Activated CD8-positive, alpha-beta memory T cell treated with anti-CD3 and anti-CD28 coated beads, Interleukin-2, amount 50 U/mL, for 24 hours (primary cell): ENCODE results near the gene IGDCC3.

Experiments used
- DNase-seq: peaks from one replicate; pipeline ENCODE4 v3.0.0-alpha.2; 2020; ENCODE audit errors: extremely low read depth

Gene IGDCC3

GRCh38 chr15:65388306-65389080, 10.7 kb upstream of the IGDCC3 start:
- no peak for DNase-seq

GRCh38 chr15:65386886-65387285, 9.1 kb upstream of the IGDCC3 start:
- no peak for DNase-seq

GRCh38 chr15:65386376-65386775, 8.6 kb upstream of the IGDCC3 start:
- no peak for DNase-seq

- DNase-seq = no peak
These were observed 8.1 kb upstream of the IGDCC3 start for GRCh38 chr15:65385870-65386258.

DNA sequence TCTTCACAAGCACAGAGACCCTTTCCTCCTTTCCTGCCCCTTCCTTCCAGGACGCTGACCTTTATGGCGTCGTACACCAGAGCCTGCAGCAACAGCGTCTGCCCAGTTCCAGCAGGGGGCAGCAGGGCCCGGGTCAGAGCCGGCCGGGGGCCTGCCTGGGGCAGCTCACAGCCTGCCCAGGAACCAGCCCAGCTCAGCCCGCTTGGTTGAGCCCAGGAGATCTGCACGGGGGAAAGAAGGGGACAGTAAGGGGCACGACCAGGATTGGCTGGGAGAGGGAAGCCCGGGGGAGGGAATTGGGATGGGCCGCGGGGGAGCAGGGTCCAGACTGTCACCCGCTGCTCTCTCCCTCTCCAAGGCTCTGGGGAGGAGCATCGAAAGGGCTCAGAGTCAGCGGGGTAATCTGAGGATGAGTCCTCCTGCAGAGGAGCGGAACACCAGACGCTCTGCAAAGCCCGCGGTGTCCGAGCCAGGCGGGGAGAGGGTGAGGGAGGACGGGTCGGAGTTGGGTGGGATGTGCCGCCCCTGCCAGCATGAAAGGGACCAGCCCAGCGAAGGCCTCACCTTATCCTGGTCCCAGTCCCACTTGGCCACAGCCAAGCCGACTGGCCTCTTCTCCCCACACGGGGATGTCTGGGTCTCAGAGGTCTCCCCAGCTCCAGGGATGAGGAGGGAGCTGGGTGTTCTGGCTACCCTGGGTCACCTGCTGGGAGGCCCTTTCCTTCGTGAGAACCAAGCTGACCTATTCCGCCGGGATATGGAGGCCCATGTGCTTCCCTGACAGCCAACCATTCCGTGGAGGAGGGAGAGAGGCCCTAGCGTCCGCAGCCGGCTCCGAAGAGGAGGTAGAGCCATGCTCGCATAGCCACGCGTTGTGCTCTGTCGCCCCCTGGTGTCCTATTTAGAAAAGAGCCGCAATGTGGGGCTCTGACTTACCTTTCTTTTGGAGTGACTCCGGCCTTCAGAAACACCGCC, 7.4 kb upstream of the IGDCC3 start:
- DNase-seq = peak; percentile 67

DNA sequence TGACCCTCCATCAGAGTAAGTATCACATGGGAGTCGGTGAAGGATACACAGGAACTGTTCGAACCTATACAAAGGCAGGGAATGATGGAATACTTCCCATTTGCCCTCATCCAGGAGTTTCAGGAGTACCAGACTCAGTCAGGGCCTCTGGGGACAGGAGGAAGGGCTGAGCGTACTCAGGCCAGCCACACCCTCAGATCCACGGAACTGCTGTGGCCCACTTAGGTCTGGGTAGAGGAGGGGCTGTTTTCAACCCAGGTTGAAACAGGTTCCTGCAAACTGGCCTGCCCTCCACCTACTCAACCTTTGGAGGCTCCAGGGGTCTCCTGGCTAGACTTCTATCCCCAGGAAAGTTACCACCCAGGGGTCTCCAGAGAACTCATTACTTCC, 6.7 kb upstream of the IGDCC3 start:
- DNase-seq = no peak

GRCh38 chr15:65383991-65384390, 6.2 kb upstream of the IGDCC3 start:
- DNase-seq = no peak

DNA sequence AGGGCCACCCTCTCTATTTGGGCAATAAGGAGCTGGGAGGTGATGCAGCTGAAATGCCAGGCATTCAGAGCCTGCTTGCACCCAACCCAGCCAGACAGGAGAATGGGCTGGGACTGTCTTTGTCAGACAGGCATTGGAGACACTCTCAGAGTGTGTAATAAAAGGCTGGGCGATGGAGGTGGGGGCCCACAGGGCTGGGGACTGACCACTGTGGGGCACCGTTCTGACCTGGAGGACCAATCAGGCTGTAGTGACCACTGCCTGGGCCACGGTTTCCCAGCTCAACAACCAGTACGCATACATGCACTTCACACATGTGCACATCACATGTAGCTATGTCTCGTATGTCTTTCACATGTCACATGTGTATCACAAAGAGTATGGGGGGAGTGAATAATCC, 5.7 kb upstream of the IGDCC3 start:
- no peak for DNase-seq

- no peak for DNase-seq
These were observed 5.1 kb upstream of the IGDCC3 start for GRCh38 chr15:65382921-65383320.

DNA sequence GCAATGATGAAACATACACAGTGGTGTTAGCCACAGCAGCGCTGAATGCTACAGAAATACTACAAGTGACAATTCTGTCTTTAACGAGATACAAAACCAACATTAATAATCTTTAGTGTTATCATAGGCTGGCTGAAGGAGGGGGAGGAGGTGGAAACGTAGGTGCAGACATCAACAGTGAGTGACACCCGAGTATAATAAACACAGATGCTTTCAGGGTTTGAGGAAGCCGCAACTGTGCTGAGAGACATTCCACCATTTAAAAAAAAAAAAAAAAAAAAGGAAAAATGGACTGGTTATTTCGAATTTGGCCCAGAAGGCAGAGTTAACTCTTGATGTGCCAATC, 4.3 kb upstream of the IGDCC3 start:
- no peak for DNase-seq

DNA sequence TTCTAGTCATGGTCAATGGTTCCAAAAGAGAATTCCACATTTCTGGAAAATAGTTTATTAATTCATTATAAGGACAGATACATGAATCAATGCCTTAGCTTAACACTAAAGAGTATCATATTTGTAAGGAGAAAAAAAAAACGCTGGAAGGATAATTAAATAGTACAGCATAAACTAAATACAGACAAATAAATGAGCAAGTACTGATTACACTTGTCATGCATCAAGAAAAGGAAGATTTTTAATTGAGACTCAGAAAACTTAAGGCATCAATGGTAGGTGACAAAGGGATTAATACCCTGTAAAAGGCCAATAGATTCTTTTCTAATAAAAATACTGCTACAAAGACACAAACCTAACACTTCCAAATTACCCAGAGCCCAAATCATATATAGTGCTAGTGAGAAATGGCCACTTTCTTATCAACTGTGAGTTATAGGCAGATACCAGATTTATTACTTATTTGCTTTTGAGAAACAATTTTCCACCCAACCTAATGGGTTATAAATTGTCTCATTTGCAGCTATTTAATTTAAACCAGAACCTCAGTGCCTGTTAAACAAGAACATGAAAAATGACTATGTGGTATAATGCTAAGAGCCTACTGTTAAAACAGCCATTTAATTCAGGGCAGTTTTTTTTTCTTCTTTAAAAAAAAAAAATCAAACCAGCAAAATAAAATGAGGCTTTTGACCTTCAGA, 3.8 kb upstream of the IGDCC3 start:
- no peak for DNase-seq

GRCh38 chr15:65379986-65380385, 2.2 kb upstream of the IGDCC3 start:
- no peak for DNase-seq

- no peak for DNase-seq
These were observed 462 bp downstream of the IGDCC3 start for GRCh38 chr15:65377105-65377975.

DNA sequence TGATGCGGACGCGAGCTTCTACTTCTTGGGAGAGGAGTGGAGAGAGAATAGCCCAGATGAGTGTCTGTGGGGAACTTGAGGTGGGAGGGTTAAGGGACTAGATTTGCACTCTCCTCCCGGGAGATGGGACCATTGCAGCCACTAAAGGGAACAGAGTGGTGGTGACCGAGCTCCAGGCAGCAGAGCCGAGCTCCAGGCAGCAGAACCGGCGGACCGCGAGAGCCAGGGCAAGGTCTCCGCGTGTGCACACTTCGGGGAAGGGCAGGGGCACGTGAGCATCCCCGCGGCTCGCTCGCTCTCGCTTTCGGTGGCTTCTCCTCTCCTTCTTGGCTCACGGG, 1.1 kb downstream of the IGDCC3 start:
- DNase-seq = no peak

DNA sequence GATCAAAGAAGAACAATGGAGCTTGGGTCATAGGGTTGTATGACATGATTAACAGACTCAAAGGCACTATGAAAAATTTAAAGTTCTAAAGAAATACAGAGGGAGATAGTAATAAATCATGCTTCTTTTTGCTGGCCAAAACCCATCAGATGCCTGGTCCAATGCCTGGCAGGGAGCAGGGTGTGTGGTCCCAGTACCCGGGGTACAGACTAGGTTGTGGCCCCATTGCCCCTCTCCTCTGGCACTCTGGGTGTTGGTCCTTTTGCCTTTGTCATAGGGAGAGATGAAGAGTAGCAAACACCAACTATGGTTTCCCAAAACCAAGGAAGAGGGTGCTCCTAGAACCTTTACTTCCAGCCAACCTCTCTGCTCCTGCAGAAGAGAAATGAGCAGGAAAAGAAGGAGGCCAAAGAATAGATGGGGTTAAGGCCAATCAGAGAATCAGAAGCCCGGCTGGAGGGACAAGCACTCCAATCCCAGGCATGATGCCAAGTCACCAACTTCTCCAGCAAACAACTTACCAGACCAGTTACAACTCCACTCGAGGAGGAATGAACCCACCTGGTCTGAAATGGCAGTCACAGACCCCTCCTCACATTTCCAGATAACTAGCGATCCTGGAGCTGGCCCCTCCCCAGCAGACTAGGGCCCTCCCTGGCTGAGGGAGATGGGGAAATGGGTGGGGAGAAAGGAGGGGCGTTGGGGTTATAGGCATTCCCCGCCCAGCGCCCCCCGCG, 1.8 kb downstream of the IGDCC3 start:
- DNase-seq = no peak

DNA sequence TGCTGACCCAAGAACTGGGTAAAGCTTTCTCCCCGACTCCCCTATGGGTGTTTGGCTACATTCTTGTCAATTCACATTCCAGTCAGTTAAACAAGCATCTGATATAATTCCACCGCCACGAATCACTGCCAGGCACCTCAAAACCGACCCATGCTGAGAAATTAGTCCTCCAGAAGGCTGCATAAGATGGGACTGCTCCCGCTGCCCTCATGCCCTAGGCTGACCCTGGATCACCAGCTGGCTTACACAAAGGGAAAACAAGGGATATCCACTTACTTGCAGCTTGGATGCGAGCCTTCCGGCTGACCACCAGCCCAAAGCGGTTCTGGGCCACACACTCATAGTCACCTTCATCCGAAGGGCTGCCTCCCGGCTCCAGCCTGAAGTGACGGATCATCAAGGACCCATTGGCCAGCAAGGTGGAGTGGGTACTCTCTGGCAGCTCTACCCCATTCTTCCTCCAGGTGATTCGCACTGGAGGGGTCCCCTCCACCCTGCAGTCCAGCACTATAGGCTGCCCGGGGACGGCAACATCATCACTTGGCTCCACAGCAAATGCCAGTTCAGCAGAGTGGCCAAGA, 2.9 kb downstream of the IGDCC3 start:
- no peak for DNase-seq

GRCh38 chr15:65374334-65374733, 3.5 kb downstream of the IGDCC3 start:
- no peak for DNase-seq

DNA sequence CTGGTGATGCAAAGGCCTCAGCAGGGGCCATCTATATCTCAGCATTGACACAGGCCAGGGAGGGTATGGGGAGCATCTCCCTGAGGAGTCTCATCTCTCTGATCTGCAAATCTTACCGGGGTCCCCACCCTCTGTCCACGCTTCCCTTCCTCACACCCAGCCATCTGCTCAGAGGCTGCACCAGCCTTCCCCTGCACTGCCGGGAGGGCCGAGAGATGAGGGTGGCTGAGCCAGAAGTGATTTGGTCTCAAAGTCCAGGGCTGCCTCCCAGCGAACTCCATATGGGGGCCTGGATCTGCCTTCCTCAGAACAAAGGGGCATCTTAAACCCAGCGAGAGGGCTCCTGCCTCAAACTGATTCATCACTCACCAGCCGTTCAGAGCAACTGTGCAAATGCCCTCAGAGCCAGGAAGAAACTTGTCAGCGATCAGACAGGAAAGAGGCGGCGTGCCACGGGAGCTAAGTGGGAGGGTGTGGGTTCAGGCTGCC, 4.6 kb downstream of the IGDCC3 start:
- no peak for DNase-seq

DNA sequence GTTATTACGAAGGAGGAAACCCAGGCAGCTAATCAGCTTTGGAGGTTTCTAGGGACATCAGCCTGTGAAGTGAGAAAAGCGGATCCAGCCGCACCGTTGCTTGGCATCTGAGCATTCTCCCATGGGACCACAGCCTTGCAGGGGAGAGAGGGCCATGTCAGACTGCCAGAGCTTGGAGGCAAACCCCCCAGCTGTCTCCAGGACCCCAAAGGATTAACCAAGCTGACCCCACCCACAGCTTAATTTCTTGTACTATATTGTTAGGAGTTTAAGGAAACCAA, 5.1 kb downstream of the IGDCC3 start:
- DNase-seq = no peak

DNA sequence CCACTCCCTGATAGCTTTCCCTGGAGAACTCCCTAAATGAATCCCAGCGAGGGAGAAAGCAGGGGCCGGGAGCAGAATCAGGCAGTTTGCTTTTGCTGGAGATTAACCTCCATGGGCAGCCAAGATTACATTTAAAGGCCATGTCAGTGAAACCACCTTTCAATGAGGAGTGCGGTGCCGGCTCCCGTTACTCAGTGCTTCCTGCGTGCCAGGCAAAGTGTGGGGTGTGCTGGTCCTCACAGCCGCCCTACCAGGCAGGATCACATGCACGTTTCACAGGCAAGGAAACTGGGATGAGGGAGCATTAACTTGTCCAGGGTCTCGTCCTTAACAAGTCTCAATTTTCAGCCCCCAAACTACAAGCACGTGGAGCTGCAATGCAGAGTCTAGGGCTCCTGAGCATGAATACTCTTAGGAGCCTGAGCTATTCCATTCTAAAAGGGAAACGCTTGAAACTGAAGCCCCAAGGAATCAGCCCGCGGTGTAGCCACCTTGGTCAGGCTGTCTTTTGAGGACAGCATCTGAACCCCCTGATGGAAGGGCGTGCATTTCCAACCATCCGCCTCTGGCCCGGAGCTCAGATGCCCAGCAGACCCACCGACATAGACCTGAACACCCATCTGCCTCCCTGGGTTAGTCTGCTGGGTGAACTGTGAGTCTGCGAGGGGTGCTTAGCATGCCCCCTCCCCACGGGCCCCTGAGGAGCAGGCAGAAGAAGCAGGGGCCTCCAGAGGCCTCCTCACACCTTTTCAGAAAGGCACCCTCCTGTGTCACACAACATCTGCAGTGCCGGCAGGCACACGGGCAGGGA, 5.6 kb downstream of the IGDCC3 start:
- no peak for DNase-seq
